GM18517 (cell line): ENCODE results near the gene PRCP.

ENCODE experiments used
- ATAC-seq: cut with Tn5 transposase; IDR thresholded peaks from one replicate; pipeline ENCODE4 v1.9.1; 2021; ENCODE audit warnings: mild to moderate bottlenecking, moderate library complexity; ENCODE audit not compliant: unreplicated experiment

The PRCP gene

GRCh38 chr11:82831364-82831763 lies 68.9 kb downstream of the PRCP start:
- no peak for ATAC-seq

GRCh38 chr11:82830746-82831145 lies 69.5 kb downstream of the PRCP start:
- ATAC-seq: no peak

- ATAC-seq: no peak
Measured at GRCh38 chr11:82829101-82829500, 71.1 kb downstream of the PRCP start.

GRCh38 chr11:82828472-82828871 lies 71.8 kb downstream of the PRCP start:
- no peak for ATAC-seq

- ATAC-seq: no peak
Measured at GRCh38 chr11:82826526-82826925, 73.7 kb downstream of the PRCP start.

GRCh38 chr11:82823647-82824619 lies 76.3 kb downstream of the PRCP start:
- ATAC-seq: no peak

GRCh38 chr11:82818409-82819043 lies 81.7 kb downstream of the PRCP start:
- no peak for ATAC-seq

- ATAC-seq: no peak
Measured at GRCh38 chr11:82815406-82815805, 84.8 kb downstream of the PRCP start.

GRCh38 chr11:82814379-82814778 lies 85.9 kb downstream of the PRCP start:
- no peak for ATAC-seq

- ATAC-seq: no peak
Measured at GRCh38 chr11:82811369-82811768, 88.9 kb downstream of the PRCP start.

- no peak for ATAC-seq
Measured at GRCh38 chr11:82810738-82811137, 89.5 kb downstream of the PRCP start.

- ATAC-seq: no peak
Measured at GRCh38 chr11:82810326-82810725, 89.9 kb downstream of the PRCP start.

GRCh38 chr11:82807646-82808045 lies 92.6 kb downstream of the PRCP start:
- ATAC-seq: no peak

- no peak for ATAC-seq
Measured at GRCh38 chr11:82802710-82803109, 97.5 kb downstream of the PRCP start.

GRCh38 chr11:82796998-82797961 lies 103.0 kb downstream of the PRCP start:
- no peak for ATAC-seq

GRCh38 chr11:82794490-82794889 lies 105.7 kb downstream of the PRCP start:
- no peak for ATAC-seq

GRCh38 chr11:82792822-82793569 lies 107.2 kb downstream of the PRCP start:
- no peak for ATAC-seq

- no peak for ATAC-seq
Measured at GRCh38 chr11:82792319-82792718, 107.9 kb downstream of the PRCP start.

- no peak for ATAC-seq
Measured at GRCh38 chr11:82791779-82792178, 108.5 kb downstream of the PRCP start.

GRCh38 chr11:82790723-82791484 lies 109.3 kb downstream of the PRCP start:
- ATAC-seq: no peak
